ENCODE measurements around the gene NOP14.
"Not testable (repeated sequence)": the region's sequence is repeated elsewhere in the genome, so short reads cannot be mapped to it uniquely, and the experiment has no call there.

The NOP14 gene

GRCh38 chr4:2962614-2963174, 512 bp downstream of the NOP14 start:
- Histone ChIP-seq H3K36me3 (ENCODE audit: control insufficient read depth, insufficient read depth, low read length) (peaks cover 9% of the 10 kb centered on the region), H3K4me3 (ENCODE audit: insufficient read depth, low read depth, low read length, poor library complexity, severe bottlenecking) (peak overlapping the region; percentile 78), H3K4me1 (ENCODE audit: control insufficient read depth, insufficient read depth, low read length, poor library complexity, severe bottlenecking) (peaks cover 15% of the 10 kb centered on the region), H3K9me3 (ENCODE audit: control insufficient read depth, low read length) (no peaks in the 10 kb centered on the region), H3K27ac (ENCODE audit: insufficient read depth, low read length, poor library complexity, severe bottlenecking) (peak overlapping the region; percentile 83), H3K27me3 (replicated peaks; ENCODE audit: control insufficient read depth, insufficient read depth, low read length, poor library complexity, severe bottlenecking) (no peaks in the 10 kb centered on the region)
- DNase-seq = peak in 1 of 3 donors; percentile 22

GRCh38 chr4:2961811-2962441, 1.3 kb downstream of the NOP14 start:
- no peak for DNase-seq
- Histone ChIP-seq H3K36me3 (ENCODE audit: control insufficient read depth, insufficient read depth, low read length) (peaks cover 16% of the 10 kb centered on the region), H3K9me3 (ENCODE audit: control insufficient read depth, low read length) (no peaks in the 10 kb centered on the region), H3K4me3 (ENCODE audit: insufficient read depth, low read depth, low read length, poor library complexity, severe bottlenecking) (peak overlapping the region; percentile 78), H3K27ac (ENCODE audit: insufficient read depth, low read length, poor library complexity, severe bottlenecking) (peak overlapping the region; percentile 83), H3K4me1 (ENCODE audit: control insufficient read depth, insufficient read depth, low read length, poor library complexity, severe bottlenecking) (peaks cover 15% of the 10 kb centered on the region), H3K27me3 (replicated peaks; ENCODE audit: control insufficient read depth, insufficient read depth, low read length, poor library complexity, severe bottlenecking) (no peaks in the 10 kb centered on the region)

- H3K4me3 ChIP-seq (ENCODE audit: insufficient read depth, low read depth, low read length, poor library complexity, severe bottlenecking) = no peak overlapping the region
- DNase-seq = no peak
- no peaks in the 10 kb centered on the region for H3K27me3 ChIP-seq (replicated peaks; ENCODE audit: control insufficient read depth, insufficient read depth, low read length, poor library complexity, severe bottlenecking)
- H3K4me1 ChIP-seq (ENCODE audit: control insufficient read depth, insufficient read depth, low read length, poor library complexity, severe bottlenecking) = peaks cover 15% of the 10 kb centered on the region
- H3K27ac ChIP-seq (ENCODE audit: insufficient read depth, low read length, poor library complexity, severe bottlenecking) = peak overlapping the region; percentile 83
- no peaks in the 10 kb centered on the region for H3K9me3 ChIP-seq (ENCODE audit: control insufficient read depth, low read length)
- H3K36me3 ChIP-seq (ENCODE audit: control insufficient read depth, insufficient read depth, low read length) = peaks cover 21% of the 10 kb centered on the region
Measured at GRCh38 chr4:2961421-2961810, 1.8 kb downstream of the NOP14 start.

- H3K27me3 ChIP-seq (replicated peaks; ENCODE audit: control insufficient read depth, insufficient read depth, low read length, poor library complexity, severe bottlenecking); H3K27ac ChIP-seq (ENCODE audit: insufficient read depth, low read length, poor library complexity, severe bottlenecking); H3K4me3 ChIP-seq (ENCODE audit: insufficient read depth, low read depth, low read length, poor library complexity, severe bottlenecking); H3K9me3 ChIP-seq (ENCODE audit: control insufficient read depth, low read length); DNase-seq: not testable (repeated sequence)
- H3K4me1 ChIP-seq (ENCODE audit: control insufficient read depth, insufficient read depth, low read length, poor library complexity, severe bottlenecking) = peaks cover 15% of the 10 kb centered on the region
- H3K36me3 ChIP-seq (ENCODE audit: control insufficient read depth, insufficient read depth, low read length) = peaks cover 30% of the 10 kb centered on the region
Measured at GRCh38 chr4:2960450-2960849, 2.8 kb downstream of the NOP14 start.

- no peaks in the 10 kb centered on the region for H3K9me3 ChIP-seq (ENCODE audit: control insufficient read depth, low read length)
- H3K27ac ChIP-seq (ENCODE audit: insufficient read depth, low read length, poor library complexity, severe bottlenecking) = no peak overlapping the region
- peaks cover 8% of the 10 kb centered on the region for H3K4me1 ChIP-seq (ENCODE audit: control insufficient read depth, insufficient read depth, low read length, poor library complexity, severe bottlenecking)
- no peak for DNase-seq
- no peaks in the 10 kb centered on the region for H3K27me3 ChIP-seq (replicated peaks; ENCODE audit: control insufficient read depth, insufficient read depth, low read length, poor library complexity, severe bottlenecking)
- peaks cover 42% of the 10 kb centered on the region for H3K36me3 ChIP-seq (ENCODE audit: control insufficient read depth, insufficient read depth, low read length)
- H3K4me3 ChIP-seq (ENCODE audit: insufficient read depth, low read depth, low read length, poor library complexity, severe bottlenecking) = no peak overlapping the region
Measured at GRCh38 chr4:2958446-2958845, 4.8 kb downstream of the NOP14 start.

- H3K4me3 ChIP-seq (ENCODE audit: insufficient read depth, low read depth, low read length, poor library complexity, severe bottlenecking); H3K4me1 ChIP-seq (ENCODE audit: control insufficient read depth, insufficient read depth, low read length, poor library complexity, severe bottlenecking); DNase-seq; H3K9me3 ChIP-seq (ENCODE audit: control insufficient read depth, low read length); H3K27me3 ChIP-seq (replicated peaks; ENCODE audit: control insufficient read depth, insufficient read depth, low read length, poor library complexity, severe bottlenecking): not testable (repeated sequence)
- Histone ChIP-seq H3K27ac (ENCODE audit: insufficient read depth, low read length, poor library complexity, severe bottlenecking) (peak overlapping the region; percentile 18), H3K36me3 (ENCODE audit: control insufficient read depth, insufficient read depth, low read length) (peaks cover 66% of the 10 kb centered on the region)
Measured at GRCh38 chr4:2955186-2956044, 7.8 kb downstream of the NOP14 start.

- Histone ChIP-seq H3K36me3 (ENCODE audit: control insufficient read depth, insufficient read depth, low read length) (peaks cover 75% of the 10 kb centered on the region), H3K27ac (ENCODE audit: insufficient read depth, low read length, poor library complexity, severe bottlenecking) (peak overlapping the region; percentile 52)
Measured at GRCh38 chr4:2954358-2955185, 8.6 kb downstream of the NOP14 start.

GRCh38 chr4:2953496-2953895, 9.7 kb downstream of the NOP14 start:
- Histone ChIP-seq H3K4me3 (ENCODE audit: insufficient read depth, low read depth, low read length, poor library complexity, severe bottlenecking) (no peak overlapping the region), H3K27ac (ENCODE audit: insufficient read depth, low read length, poor library complexity, severe bottlenecking) (no peak overlapping the region), H3K4me1 (ENCODE audit: control insufficient read depth, insufficient read depth, low read length, poor library complexity, severe bottlenecking) (no peaks in the 10 kb centered on the region), H3K27me3 (replicated peaks; ENCODE audit: control insufficient read depth, insufficient read depth, low read length, poor library complexity, severe bottlenecking) (no peaks in the 10 kb centered on the region), H3K36me3 (ENCODE audit: control insufficient read depth, insufficient read depth, low read length) (peaks cover 81% of the 10 kb centered on the region), H3K9me3 (ENCODE audit: control insufficient read depth, low read length) (no peaks in the 10 kb centered on the region)
- DNase-seq = no peak

More at GRCh38 chr4:2954358-2955185, 8.6 kb downstream of the NOP14 start:
- DNase-seq = peak in 2 of 3 donors; percentile 36 to 47
- H3K9me3 ChIP-seq (ENCODE audit: control insufficient read depth, low read length) = no peaks in the 10 kb centered on the region
- H3K4me1 ChIP-seq (ENCODE audit: control insufficient read depth, insufficient read depth, low read length, poor library complexity, severe bottlenecking) = no peaks in the 10 kb centered on the region
- no peak overlapping the region for H3K4me3 ChIP-seq (ENCODE audit: insufficient read depth, low read depth, low read length, poor library complexity, severe bottlenecking)
- no peaks in the 10 kb centered on the region for H3K27me3 ChIP-seq (replicated peaks; ENCODE audit: control insufficient read depth, insufficient read depth, low read length, poor library complexity, severe bottlenecking)

GRCh38 chr4:2950221-2950989, 12.8 kb downstream of the NOP14 start:
- no peak overlapping the region for H3K4me3 ChIP-seq (ENCODE audit: insufficient read depth, low read depth, low read length, poor library complexity, severe bottlenecking)
- no peak for DNase-seq
- no peaks in the 10 kb centered on the region for H3K9me3 ChIP-seq (ENCODE audit: control insufficient read depth, low read length)
- peaks cover 80% of the 10 kb centered on the region for H3K36me3 ChIP-seq (ENCODE audit: control insufficient read depth, insufficient read depth, low read length)
- H3K27ac ChIP-seq (ENCODE audit: insufficient read depth, low read length, poor library complexity, severe bottlenecking) = no peak overlapping the region
- H3K4me1 ChIP-seq (ENCODE audit: control insufficient read depth, insufficient read depth, low read length, poor library complexity, severe bottlenecking) = no peaks in the 10 kb centered on the region
- H3K27me3 ChIP-seq (replicated peaks; ENCODE audit: control insufficient read depth, insufficient read depth, low read length, poor library complexity, severe bottlenecking) = no peaks in the 10 kb centered on the region

All from effector memory CD4-positive, alpha-beta T cell (primary cell).